NCI-H82 treated with DMSO at 0.1 percent for 48 hours (cell line): Measurements from ENCODE around the gene ACOXL.
"Not testable (repeated sequence)": the region's sequence is repeated elsewhere in the genome, so short reads cannot be mapped to it uniquely, and the experiment has no call there.

Experiments
- DNase-seq: peaks from one replicate; lab custom pipeline; 2025; ENCODE audit not compliant: unreplicated experiment; lab: John Stamatoyannopoulos, UW

ACOXL gene

DNA sequence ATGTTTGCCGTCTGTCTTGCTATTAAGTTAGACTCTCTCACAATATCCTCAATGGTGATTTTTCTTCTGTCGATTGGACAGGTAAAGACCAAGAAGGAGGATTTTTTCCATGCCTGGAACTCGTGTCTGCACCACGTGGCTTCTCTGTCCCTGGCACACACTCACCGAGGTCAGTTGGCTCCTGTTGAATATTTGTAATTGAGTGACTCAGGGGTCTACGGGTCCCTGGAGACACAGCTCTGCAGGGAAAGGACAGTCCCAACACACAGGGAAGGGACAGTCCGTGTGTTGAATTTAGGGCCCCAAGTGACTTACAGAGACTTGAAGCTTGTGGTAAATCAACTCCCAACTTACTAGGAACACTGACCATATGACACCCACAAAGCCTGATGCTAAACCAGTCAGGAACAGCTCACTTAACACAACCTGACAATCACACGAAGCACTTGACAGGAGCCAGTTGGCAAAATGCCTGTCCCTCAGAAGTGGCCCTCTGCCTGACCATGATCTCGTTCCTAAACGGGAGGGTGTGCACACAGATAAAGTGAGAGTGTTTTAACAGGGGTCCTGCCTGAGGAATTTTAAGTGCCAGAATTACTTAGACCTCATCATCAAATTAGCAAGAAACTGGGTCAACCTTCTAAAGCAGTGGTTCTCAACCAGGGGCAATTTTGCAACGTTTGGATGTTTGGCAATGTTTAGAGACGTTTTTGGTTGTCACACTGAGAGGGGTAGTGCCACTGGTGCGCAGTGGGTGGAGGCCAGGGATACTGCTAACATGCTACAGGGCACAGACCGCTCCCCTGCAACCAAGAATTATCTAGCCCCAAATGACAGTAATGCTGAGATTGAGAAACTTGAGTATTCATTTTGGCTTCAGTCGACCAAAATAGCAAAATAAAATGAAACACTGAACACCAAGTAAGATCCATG, 299.4 kb downstream of the ACOXL start:
- DNase-seq: no peak

DNA sequence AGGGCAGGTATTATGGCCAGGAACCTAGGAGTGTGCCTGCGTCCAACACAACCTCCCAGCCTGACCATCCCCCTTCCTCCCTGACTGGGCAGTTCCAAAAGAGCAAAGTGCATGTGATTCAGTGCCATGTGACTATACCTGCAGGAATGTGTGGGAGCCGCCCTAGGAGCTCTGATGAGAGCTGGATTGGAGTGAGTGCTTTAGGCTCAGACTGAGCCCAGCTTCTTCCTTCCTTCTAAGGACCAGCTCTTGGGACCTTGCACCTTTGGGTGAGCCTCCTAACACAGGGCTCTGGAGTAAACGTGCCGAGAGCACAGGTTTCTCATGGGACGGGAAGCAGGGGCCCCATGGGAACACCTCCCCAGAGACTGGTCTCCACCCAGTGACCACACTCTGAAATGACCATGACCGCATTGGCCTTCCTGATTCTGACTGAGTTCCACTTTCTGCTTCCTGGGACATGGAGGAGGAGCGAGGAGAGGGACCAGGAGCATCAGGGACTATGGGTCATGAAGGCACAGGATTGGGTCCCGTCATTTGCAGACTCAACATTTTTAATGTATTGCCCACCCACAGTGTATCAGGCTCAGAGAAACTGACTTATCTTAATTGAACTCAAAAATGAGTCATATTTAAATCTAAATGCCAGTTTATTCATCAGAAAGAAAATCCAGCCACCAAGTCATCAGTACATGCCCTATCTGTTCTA, 300.5 kb downstream of the ACOXL start:
- DNase-seq: no peak

DNA sequence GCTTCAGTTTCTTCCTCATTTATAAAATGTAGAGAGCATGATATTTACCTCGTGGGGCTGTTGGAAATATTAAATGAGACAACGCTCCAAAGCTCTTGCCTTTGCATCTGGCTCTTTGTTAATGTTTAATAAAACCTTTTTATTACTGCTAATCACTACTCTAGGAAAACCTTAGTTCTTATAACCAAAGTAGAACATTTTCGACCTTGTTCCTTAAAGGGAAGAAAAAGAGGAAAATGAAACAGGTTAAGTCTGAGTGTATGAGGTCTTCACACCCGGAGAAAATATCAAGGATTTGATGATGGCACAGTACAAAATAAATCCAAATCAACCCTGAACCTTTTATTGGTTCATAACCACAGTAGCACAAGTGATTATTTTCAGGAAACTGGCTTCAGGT, 301.8 kb downstream of the ACOXL start:
- DNase-seq: no peak

DNA sequence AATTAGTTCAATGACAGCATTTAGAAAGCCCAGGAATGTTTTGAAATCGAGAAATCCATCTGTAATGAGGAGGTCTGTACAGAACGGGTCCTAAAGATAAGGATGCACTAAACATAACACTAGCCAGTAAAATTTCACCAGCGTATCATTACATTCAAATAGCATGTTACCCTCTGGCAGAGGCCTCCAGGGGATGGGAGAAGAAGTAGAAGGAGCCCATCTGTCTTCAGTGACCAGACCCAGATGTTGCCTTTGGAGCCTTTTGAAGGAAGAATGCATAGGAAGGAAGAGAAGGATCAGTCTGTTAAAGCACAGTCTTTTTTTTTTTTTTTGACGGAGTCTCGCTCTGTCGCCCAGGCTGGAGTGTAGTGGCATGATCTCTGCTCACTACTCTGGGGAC, 302.2 kb downstream of the ACOXL start:
- no peak for DNase-seq

DNA sequence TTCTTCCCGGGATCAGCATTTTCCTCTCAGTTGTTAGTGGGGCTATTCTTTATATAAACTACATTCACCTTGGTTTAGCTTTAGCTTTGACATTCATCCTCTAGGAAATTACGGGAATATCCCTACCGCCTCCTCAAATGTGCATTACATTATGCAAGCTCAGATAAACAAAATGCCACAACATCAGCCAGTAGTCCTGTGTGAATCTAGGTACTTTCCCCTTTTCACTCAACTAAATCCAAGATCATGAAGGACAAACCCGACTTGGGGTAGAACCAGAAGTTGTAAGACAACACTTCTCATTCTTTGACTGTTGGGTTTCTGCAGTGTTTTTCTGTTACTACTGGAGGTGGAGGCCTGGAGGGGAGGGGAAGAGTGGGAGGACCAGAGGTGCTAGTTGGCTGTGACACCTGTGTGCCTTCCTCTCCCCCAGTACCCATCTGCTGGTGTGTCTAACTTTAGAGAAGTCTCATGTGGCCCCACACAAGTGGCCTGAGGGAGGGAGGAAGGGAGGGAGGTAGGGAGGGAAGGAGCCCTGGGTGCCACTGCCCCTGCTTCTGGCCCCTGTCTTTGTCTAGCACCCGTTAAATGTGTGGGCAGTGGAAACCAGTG, 303.6 kb downstream of the ACOXL start:
- DNase-seq: no peak

DNA sequence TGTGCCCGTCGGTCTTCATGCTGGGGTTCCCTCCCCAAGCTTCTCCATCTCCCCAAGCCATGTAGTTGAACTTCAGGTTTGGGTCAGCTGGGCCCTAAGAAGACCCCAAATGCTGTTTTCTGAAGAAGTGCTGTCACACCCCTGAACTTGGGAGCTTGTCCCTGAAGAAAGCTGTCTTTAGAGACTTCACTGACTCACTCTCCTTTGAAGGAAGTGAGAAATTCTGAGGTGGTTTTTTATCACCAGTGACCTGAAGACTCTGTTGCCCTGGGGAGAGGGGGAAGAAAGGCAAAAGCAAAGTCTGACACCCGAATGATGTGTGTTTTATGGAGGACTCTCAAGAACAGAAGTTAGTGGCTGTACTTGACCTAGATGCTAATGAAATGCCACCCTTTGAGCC, 304.8 kb downstream of the ACOXL start:
- no peak for DNase-seq

DNA sequence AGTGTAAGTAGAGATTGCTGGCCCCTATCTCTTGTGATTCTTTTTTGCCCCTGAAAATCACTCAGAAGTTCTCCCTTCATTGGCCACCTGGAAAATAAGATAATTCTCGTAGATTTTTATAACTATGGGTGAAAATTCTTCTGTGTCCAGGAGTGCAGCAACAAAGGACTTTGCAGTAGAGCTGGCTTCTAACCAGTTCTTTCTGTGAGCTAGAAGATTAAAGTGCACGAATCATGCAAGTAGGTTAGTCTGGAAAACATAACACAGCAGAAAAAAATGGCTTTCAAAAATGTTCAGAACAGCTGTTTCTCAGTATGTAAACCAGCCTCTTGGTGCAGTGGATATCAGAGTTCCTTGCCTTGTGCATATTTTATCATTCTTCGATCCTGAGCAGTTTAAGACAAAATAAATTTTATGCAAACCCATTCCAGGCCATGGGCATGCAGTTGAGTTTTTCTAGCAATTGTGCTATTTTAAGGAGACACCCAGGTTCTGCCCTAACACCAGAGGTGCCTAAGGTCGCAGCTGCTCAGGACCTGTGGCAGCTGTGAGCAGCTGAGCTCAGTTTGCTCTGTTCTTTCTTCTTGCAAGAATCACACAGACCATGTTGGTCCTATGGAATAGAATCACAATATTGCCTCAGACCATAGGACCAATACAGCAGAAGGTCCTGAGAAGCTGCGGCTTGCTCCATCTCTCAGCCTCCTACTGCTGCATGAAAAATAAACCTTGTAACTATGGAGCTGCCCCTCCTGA, 307.4 kb downstream of the ACOXL start:
- DNase-seq: no peak

DNA sequence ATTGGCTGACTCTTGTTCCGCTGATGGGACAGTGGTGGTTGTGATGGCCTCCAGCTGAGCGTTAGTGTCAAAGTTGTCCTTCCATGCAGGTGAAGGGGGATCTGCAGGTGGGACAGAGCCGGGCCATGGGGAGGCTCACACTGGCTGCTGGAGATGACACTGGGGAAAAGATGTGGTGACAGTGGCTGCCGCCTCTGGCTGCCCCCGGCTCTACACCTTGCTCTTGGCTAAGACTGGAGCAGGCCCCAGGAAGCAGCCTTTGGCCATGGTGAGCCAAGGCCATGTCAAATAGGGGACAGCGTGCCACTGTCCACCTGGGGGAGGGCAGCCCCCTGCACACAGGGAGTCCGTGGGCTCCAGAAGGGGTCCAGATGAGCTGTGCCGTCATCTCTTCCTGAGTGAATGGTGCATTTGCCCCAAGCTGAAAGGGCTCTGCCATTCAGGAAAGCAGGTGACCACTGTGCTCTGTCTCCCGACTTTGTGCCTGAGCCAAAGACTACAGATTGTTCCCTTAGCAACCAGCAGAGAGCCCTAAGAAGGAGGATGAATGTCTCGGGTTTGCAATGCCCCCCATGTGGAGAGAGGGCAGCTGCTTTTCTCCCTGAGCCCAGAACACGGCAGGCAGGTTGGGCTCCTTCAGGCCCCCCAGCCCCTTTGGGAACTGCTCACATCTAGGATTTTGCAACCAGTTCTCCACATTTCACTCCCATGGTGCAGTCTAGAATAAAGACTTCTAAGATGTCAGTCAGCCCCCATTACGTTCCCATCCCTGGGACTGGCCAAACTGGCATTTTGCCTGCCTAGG, 309.2 kb downstream of the ACOXL start:
- no peak for DNase-seq

DNA sequence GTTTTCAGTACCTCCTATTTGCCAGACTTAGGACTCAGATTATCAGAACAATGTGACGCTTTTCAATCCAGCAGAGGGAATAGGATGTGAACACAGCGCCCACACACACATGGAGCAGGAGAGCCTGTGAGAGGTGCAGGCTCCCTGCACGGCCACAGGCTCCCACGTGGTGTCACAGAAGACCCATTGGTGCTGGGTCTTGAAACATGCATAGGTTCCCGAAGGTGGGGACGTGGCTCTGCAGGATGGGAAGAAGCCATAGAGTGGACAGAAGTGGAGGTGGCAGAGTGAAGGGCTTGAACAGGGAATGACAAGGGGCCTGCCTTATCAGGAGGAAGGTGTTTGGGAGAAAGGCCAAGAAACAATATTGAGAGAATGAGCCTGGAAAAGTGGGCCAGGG, 309.9 kb downstream of the ACOXL start:
- no peak for DNase-seq

DNA sequence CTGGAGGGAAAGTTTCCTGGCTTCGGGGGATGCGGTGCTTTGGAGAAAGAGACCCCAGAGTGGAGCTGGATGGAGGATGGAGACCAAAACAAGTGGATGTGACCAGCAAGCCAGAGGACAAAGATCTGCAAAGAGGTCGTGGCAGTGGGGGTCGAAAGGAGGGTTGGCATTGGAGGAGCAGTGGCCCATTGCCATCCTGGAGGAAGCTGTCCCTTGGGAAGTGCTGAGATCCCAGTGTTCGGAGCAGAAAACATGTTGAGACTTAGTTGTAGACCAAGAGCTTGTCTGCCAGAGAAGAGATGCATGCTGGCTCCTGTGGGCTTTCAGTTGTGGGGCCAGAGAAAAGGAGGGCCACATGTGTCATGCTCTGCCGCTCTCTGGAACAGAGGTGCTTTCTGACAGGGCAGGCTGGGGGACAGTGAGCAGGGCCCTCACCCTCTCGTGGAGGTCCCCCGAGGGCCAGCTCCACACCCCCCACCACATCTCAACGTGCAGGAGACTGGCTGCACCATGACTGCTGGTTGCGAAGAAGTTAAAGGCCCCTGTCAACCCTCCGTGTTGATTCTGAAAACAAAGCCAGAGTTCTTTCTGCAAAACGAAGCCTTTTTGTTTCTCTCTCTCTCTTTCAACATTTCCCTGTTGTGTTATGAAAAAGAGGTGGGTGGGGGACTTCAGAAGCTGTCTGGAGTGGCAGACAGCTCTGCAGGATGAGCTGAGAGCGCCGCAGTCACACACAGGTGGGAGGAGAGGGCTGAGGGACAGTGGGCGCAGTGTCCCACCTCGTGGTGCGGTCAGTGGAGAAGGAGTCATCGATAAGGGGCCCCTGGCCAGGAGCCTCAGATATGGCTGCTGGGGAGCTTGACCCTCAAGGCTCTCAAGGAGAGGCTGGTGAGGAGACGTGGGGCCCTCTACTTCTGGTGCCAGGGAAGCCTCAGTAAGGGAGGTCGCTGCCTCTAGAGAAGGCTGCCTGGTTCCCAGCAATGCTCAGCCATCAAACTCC, 310.7 kb downstream of the ACOXL start:
- no peak for DNase-seq

DNA sequence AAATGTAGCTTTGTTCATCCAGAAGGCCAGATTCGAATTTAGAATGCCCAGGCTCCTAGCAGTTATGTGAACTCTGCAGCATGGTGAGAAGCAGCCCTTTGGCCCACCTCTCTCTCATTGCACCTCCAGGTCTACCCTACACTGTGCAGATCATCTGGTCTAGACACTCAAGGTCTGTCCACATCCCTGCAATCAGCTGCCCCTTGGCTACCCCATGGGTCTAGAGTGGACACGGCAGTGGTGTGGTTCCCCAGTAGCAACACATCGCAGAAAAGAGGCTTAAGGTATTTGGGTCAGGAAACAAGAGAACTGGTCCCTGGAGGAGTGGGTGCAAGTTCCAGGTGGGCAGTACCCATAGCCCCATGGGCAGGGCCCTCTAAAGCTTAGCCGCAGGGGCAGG, 311.7 kb downstream of the ACOXL start:
- no peak for DNase-seq

DNA sequence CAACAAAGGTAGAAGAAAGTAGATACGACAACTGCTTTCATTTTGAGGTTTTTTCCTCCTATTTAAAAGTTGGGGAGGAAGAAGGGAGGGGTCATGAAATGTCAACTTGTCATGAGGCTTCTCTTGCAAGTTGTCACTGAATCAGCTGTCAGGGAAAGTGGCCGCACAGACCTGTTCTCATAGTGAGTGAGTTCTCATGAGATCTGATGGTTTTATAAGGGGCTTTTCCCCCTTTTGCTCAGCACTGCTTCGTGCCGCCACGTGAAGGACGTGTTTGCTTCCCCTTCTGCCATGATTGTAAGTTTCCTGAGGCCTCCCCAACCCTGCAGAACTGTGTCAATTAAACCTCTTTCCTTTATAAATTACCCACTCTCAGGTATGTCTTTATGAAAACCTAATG, 312.9 kb downstream of the ACOXL start:
- DNase-seq: not testable (repeated sequence)

DNA sequence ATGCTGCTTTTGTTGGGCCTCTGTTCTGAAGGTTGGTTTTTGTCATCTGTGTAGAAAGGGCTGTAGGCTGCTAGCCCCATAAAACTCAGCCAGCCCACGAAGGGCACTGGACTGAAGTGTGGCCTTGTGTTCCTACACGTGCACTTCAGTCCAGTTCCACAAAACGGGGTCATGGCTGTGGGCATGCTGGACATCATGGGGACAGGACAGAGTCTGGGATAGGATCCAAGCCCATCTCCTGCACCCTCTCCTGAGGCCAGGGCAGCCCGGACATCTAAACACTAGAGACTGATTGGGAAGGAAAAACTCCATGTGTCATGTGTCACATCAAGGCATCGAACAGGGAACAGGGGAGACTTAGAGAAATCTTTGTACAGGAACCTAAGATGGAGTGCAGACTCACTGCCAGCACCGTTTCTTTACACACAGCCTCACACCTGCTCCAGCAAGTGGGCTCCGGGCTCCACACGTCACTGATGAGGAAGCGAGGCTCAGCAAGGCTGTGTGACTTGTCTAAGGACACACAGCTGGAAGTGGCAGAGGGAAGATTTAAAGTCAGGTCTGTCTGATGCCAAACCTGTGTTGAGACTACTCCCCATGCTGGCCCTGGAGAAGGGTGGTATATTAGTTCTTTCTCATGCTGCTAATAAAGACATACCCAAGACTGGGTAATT, 313.5 kb downstream of the ACOXL start:
- no peak for DNase-seq

DNA sequence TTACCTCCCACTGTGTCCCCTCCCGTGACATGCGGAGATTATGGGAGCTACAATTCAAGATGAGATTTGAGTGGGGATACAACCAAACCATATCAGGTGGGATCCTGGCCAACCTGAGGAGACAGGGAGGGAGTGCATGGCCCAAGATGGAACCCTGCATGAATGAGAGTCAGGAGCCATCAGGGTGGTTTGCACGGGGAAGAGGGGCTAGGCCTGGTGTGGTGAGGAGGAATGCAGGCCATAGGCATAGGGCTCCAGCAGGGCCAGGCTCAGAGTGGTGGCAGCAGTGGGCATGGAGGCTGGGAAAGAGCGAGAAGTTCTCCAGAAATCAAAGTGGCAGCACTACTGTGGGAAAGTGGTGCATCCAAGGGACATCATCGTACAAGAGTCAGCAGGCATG, 314.3 kb downstream of the ACOXL start:
- DNase-seq: no peak

DNA sequence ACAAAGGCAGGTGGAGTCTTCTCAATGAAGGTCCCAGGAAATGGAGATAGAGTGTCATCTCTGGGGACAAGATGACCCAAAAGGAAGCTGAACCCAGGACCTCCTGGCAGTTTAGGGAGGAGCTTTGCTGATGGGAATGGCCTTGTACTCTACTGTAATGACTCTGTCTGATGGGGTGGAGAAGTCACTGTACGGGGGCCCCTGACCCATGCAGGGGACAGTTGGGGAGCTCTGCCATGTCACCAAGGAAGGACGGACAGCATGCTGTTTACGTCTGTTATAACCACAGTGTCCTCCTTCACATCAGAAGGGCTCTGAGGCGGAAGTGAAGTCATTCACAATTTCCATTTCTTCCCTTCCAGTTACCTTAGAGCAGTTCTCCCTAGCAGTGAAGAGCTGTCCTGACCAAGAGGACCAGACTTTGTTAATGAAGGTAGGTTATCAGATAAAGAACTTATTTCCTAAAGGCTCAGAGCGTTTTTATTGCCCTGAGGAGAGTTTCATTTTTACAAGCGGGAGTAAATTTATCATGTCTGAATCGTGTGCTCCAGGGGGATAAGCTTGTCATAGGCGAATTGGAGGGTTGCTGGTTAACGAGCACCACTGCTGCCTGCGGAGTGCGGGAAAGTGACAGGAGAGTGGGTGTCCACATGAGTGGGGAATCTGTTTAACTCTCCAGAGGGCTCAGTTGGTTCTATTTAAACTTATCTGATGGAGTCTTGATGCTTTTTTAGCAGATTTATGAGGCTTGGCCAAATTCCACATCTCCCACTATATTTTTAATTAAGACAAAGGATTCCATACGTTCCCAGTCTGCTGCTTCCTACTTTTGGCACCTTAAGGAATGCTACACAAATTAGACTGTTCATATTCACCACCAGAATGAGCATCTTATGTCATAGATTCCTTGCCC, 316.7 kb downstream of the ACOXL start:
- DNase-seq: no peak

DNA sequence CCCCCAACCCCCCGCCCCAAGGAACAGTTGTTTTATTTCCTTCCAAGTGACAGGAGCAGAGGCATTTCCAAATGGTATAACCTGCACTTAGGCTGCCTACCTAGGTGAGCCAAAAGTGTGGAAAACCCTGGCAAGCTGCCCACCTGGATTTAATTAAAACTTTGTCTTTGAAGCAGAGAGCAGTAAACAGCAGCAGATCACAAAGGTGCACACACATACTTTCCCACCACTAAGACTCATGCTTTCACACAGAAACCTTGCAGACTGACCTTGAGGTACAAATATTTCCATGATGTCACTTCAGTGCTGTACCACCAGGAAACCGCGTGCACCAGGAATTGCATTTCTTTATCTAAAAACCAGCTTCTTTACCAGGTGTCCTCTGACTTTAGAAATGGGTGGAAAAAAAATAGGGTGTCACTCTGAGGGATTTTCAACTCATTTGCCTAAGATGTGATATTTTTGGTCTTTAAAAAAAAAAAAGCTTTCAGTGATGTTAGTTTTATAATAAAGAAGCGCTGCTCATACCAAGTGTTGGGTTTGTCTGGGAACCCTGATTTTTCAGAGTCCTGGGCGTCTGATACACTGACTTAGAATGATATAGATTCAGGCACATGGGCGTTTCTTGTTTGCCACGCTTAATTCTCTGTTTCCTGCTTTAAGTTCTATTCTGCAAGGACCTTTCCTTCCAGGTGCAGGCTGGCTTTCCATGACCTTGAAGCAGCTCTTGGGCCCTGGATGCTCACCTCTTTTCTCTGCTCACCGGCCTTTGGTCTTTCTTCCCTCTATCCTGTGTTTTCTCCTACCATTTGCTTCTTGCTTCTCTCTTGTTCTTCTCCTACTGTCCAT, 317.6 kb downstream of the ACOXL start:
- DNase-seq: no peak
